Ascending aorta (tissue), 2 donors: Measurements from ENCODE around the gene SORCS3. TPM values are rescaled to one million over a fixed set of nuclear protein-coding genes. Genes with fewer than 3 reads are reported as not detected.

Experiments used
- DNase-seq, 2 donors: peaks; one replicate each; pipeline ENCODE4 v3.0.0-alpha.2; 2019; ENCODE audit warnings: low spot score in 2 of 2
- H3K27ac ChIP-seq, 2 donors: fragments of 200-600 bp; sonication (generic); one replicate each; pipeline ENCODE4 v1.5.1; 2016 to 2017; ENCODE audit warnings: mild to moderate bottlenecking in 1 of 2
- H3K27me3 ChIP-seq: fragments of 200-600 bp; sonication (generic); one replicate; pipeline ENCODE4 v1.5.1; 2017
- H3K36me3 ChIP-seq, 2 donors: fragments of 200-600 bp; sonication (generic); one replicate each; pipeline ENCODE4 v1.5.1; 2016
- H3K4me1 ChIP-seq, 2 donors: fragments of 200-600 bp; sonication (generic); one replicate each; pipeline ENCODE4 v1.5.1; 2016 to 2017; ENCODE audit warnings: mild to moderate bottlenecking in 1 of 2
- H3K4me3 ChIP-seq, 2 donors: fragments of 200-600 bp; sonication (generic); one replicate each; pipeline ENCODE4 v1.5.1; 2016 to 2017; ENCODE audit warnings: mild to moderate bottlenecking in 1 of 2
- H3K9me3 ChIP-seq, 2 donors: fragments of 200-600 bp; sonication (generic); one replicate each; pipeline ENCODE4 v1.5.1; 2016
- intact Hi-C: fragments of 100-400 bp; cut with DNase I; formaldehyde crosslinking; loops from one replicate; pipeline ENCODE4 v1.15.1; 2023
- total RNA-seq: library from RNA; depleted of rRNA; stranded (reverse); fragments of >200 nt; gene quantifications from one replicate; pipeline ENCODE4 v1.1.0, GENCODE V29; 2016
- TF ChIP-seq, protein P1 (sequence below), 3 experiments: fragments of 200-600 bp in 2 of 3; fragments of 450-650 bp in 1 of 3; sonication (generic) in 2 of 3; IDR thresholded peaks; one replicate each; pipeline ENCODE4 v1.5.1; 2016 to 2019; ENCODE audit warnings: antibody characterized with exemption in 3 of 3, mild to moderate bottlenecking in 1 of 3, moderate library complexity in 1 of 3

The SORCS3 gene
- total RNA-seq, 1 donor from 2014 or later, result not detected

DNA sequence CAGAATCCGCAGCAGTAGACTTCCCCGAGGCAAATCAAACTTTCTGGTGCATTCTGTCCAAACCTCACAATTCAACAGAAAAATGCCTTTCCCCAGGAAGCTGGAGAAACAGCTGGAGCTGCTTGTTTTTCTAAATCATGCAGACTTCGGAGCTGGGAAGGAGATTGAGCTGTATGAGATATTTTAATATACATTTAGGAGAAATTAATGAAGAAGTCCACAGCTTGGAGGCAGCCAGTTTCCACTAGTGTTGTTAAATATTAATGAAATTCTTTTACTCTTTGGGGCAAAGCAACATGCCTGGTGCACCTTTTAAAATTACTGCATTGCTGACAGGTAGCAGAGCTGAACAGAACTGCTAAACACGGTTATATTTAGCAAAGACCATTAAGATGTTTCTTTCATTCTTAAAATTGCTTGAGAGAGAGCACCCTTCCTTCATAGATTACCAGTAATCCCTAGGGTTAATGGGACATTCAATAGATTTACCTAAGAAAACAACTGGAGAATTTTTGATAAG is 566.4 kb downstream of the SORCS3 start:
- intact Hi-C loops, result no loop called here
- TF ChIP-seq, protein P1, sequence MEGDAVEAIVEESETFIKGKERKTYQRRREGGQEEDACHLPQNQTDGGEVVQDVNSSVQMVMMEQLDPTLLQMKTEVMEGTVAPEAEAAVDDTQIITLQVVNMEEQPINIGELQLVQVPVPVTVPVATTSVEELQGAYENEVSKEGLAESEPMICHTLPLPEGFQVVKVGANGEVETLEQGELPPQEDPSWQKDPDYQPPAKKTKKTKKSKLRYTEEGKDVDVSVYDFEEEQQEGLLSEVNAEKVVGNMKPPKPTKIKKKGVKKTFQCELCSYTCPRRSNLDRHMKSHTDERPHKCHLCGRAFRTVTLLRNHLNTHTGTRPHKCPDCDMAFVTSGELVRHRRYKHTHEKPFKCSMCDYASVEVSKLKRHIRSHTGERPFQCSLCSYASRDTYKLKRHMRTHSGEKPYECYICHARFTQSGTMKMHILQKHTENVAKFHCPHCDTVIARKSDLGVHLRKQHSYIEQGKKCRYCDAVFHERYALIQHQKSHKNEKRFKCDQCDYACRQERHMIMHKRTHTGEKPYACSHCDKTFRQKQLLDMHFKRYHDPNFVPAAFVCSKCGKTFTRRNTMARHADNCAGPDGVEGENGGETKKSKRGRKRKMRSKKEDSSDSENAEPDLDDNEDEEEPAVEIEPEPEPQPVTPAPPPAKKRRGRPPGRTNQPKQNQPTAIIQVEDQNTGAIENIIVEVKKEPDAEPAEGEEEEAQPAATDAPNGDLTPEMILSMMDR (IDR thresholded peaks at IDR 0.05), result no peak
- H3K4me3 ChIP-seq, result no peak overlapping the region
- H3K9me3 ChIP-seq, result no peaks in the 10 kb centered on the region
- DNase-seq, result no peak
- H3K36me3 ChIP-seq, result no peaks in the 10 kb centered on the region
- no peak overlapping the region for H3K27ac ChIP-seq
- H3K27me3 ChIP-seq, result no peaks in the 10 kb centered on the region
- H3K4me1 ChIP-seq, result no peaks in the 10 kb centered on the region

DNA sequence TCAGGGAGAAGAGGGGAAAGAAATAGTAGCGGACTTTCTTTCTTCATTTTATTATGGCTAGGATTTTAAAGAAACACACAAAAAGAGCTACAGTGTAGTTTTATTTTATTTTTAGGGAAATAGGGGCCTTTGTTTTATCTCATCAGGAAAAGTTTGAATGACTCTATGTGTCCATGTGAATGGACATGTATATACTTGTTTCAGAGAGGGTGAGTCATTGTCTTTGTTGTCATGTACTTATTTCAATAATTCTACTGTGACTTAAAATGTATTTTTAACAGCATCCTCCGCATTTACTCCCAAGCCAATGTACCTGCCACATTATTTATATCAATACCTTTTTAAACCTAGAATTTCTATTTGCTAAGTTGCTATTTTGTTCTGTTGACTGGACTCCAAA is 569.5 kb downstream of the SORCS3 start:
- H3K36me3 ChIP-seq, result no peaks in the 10 kb centered on the region
- TF ChIP-seq, protein P1 (IDR thresholded peaks at IDR 0.05), result no peak
- H3K27ac ChIP-seq, result no peak overlapping the region
- H3K27me3 ChIP-seq, result no peaks in the 10 kb centered on the region
- intact Hi-C loops, result no loop called here
- H3K4me3 ChIP-seq, result no peak overlapping the region
- no peaks in the 10 kb centered on the region for H3K9me3 ChIP-seq
- no peaks in the 10 kb centered on the region for H3K4me1 ChIP-seq
- no peak for DNase-seq

DNA sequence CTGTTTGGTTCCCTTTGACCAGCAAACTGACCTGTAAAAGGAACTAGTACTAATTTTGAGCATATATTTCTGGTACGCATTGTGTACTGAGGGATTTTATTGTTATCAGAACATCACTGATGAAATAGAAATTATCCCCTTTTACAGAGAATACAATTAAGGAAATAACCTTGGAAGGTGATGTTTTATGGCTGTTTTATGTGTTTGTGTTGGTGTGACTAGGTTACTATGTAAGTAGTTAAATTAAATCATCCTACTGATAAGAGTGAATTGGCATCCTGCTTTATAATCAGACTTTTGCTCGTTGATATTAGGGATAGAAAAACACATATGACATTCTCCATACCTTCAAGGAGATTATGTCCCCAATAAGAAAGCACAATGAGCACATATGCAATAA is 596.6 kb downstream of the SORCS3 start:
- TF ChIP-seq, protein P1 (IDR thresholded peaks at IDR 0.05), result no peak
- H3K4me3 ChIP-seq, result no peak overlapping the region
- no peak overlapping the region for H3K27ac ChIP-seq
- no peaks in the 10 kb centered on the region for H3K27me3 ChIP-seq
- H3K4me1 ChIP-seq, result no peaks in the 10 kb centered on the region
- intact Hi-C loops, result no loop called here
- H3K36me3 ChIP-seq, result no peaks in the 10 kb centered on the region
- H3K9me3 ChIP-seq, result no peaks in the 10 kb centered on the region
- no peak for DNase-seq

DNA sequence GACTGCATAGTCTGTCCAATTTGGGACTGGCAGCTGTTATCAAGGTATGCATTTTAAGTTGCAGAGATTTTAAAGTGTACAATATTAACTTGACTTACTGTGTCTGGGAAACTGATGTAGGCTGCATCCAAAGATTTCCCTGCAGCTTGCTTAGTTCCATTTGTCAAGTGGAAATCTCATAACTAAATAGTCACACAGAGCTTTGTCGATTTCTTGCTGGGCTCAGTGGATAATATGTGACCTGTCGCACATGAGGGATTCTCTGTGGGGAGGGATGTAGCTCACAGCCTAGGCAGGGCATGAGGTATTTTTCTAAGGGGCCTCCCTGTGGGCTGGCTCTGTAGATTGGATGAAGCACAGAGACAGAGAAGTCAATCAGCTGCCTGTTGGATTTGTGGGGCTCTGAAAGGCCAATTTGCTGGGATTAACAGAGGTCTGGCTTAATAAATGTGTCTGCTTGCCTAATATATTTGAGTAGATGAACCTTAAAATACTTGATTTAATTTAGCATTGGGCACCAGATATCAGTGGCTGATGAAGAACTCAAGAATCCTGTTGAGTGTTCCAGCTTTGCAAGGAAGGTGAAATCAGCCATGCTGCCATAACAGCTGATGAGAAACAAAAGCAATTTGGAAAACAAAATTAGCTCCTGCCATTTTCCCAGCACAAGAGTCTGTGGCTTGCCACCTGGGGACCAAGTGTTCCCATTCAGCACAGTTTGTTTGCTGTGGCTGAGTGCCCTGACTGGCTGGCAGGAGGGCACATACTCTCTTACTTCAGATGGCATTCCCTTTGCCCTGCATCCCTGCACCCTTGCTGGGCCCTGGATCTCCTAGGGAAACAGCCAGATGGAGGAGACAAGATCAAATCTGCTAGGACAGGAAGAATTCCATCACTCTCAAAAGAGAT is 598.5 kb downstream of the SORCS3 start:
- Histone ChIP-seq H3K27me3 (no peaks in the 10 kb centered on the region), H3K4me3 (no peak overlapping the region), H3K36me3 (no peaks in the 10 kb centered on the region), H3K27ac (no peak overlapping the region), H3K9me3 (no peaks in the 10 kb centered on the region), H3K4me1 (no peaks in the 10 kb centered on the region)
- intact Hi-C loops, result no loop called here
- TF ChIP-seq, protein P1 (IDR thresholded peaks at IDR 0.05), result no peak
- DNase-seq, result no peak

DNA sequence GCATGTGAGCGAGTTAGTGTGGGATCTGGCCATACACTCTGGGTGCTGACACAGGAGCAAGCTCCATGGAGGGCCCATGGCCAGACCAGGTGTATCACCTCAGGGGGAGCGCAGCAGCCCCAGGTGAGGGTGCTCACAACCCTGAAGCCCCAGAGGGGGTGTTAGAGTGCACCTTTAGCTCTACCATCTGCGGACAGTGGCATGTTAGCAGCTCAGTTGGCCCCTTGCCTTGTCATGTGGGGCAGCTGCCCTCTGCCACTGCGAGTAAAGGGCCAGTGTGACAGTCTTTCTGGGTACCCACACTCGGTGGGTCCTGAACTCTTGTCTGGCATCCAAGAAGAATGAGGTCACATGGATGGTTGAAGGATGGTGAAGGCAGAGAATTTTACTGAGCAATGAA is 600.2 kb downstream of the SORCS3 start:
- no peaks in the 10 kb centered on the region for H3K4me1 ChIP-seq
- no peak overlapping the region for H3K27ac ChIP-seq
- no peaks in the 10 kb centered on the region for H3K36me3 ChIP-seq
- H3K9me3 ChIP-seq, result no peaks in the 10 kb centered on the region
- TF ChIP-seq, protein P1 (IDR thresholded peaks at IDR 0.05), result no peak
- no peak for DNase-seq
- no peaks in the 10 kb centered on the region for H3K27me3 ChIP-seq
- intact Hi-C loops, result no loop called here
- no peak overlapping the region for H3K4me3 ChIP-seq
